NCI-H82 (cell line): ENCODE results near the gene UNC119B.
"Not testable (repeated sequence)": the region's sequence is repeated elsewhere in the genome, so short reads cannot be mapped to it uniquely, and the experiment has no call there.

ENCODE experiments used
- DNase-seq: peaks from one replicate; lab custom pipeline; 2025; lab: John Stamatoyannopoulos, UW

The UNC119B gene

GRCh38 chr12:120710031-120710804, at the start of gene UNC119B:
Gene UNC119B, plus strand, starts transcription at chr12:120710458. Its CDS starts 17 bp downstream, at chr12:120710475.
- peak; percentile 75 for DNase-seq

GRCh38 chr12:120661432-120661831, 48.8 kb upstream of the UNC119B start:
- DNase-seq = no peak

- no peak for DNase-seq
Measured at GRCh38 chr12:120662879-120663278, 47.4 kb upstream of the UNC119B start.

GRCh38 chr12:120663741-120664140, 46.5 kb upstream of the UNC119B start:
- DNase-seq = no peak

GRCh38 chr12:120666571-120667390, 43.5 kb upstream of the UNC119B start:
- DNase-seq = peak; percentile 45

- DNase-seq = no peak
Measured at GRCh38 chr12:120668091-120668867, 42.0 kb upstream of the UNC119B start.

GRCh38 chr12:120668868-120669840, 41.1 kb upstream of the UNC119B start:
- peak; percentile 99 for DNase-seq

- DNase-seq = not testable (repeated sequence)
Measured at GRCh38 chr12:120670237-120670636, 40.0 kb upstream of the UNC119B start.

GRCh38 chr12:120670667-120671066, 39.6 kb upstream of the UNC119B start:
- no peak for DNase-seq

- DNase-seq = peak; percentile 75
Measured at GRCh38 chr12:120674097-120674636, 36.1 kb upstream of the UNC119B start.

- DNase-seq = no peak
Measured at GRCh38 chr12:120677765-120678473, 32.3 kb upstream of the UNC119B start.

GRCh38 chr12:120678572-120678971, 31.7 kb upstream of the UNC119B start:
- no peak for DNase-seq

GRCh38 chr12:120680165-120680738, 30.0 kb upstream of the UNC119B start:
- no peak for DNase-seq

- DNase-seq = no peak
Measured at GRCh38 chr12:120684523-120684932, 25.7 kb upstream of the UNC119B start.

- DNase-seq = no peak
Measured at GRCh38 chr12:120685522-120685921, 24.7 kb upstream of the UNC119B start.

GRCh38 chr12:120686151-120686689, 24.0 kb upstream of the UNC119B start:
- peak; percentile 100 for DNase-seq

- DNase-seq = peak; percentile 99
Measured at GRCh38 chr12:120686690-120687577, 23.3 kb upstream of the UNC119B start, which contains the start of gene MLEC. Gene MLEC, plus strand, starts transcription at chr12:120687149. Its CDS starts 148 bp downstream, at chr12:120687297.

GRCh38 chr12:120687578-120688289, 22.5 kb upstream of the UNC119B start:
- peak; percentile 53 for DNase-seq
